K562 (cell line): ENCODE results near the gene ZNF124. TPM values are rescaled to one million over a fixed set of nuclear protein-coding genes. Genes with fewer than 3 reads are reported as not detected.
A peak's percentile ranks its signal among the peaks of the same experiment; 100 is the strongest.

Experiments
- BRD4 ChIP-seq: fragments of 200-600 bp; sonication (generic); IDR thresholded peaks from 2 replicates; pipeline ENCODE4 v1.6.1; 2017; ENCODE audit warnings: inconsistent platforms
- BRF1 ChIP-seq: IDR thresholded peaks from 3 replicates; pipeline ENCODE4 v1.6.1; 2011; ENCODE audit warnings: borderline replicate concordance, mild to moderate bottlenecking; ENCODE audit not compliant: insufficient read length; ENCODE audit errors: extremely low read depth
- CEBPG ChIP-seq, 3 experiments: fragments of 200-800 bp in 1 of 3; sonication (Bioruptor generic) in 1 of 3; sonication (generic) in 1 of 3; formaldehyde crosslinking in 1 of 3; IDR thresholded peaks in 2 of 3; conservative IDR thresholded peaks in 1 of 3; 2 replicates each; pipeline versions ENCODE4 v1.6.1 to v1.8.0; 2016 to 2022; ENCODE audit warnings: missing compliant biosample characterization in 2 of 3, missing genetic modification characterization in 2 of 3, mild to moderate bottlenecking in 1 of 3, missing genetic modification reagents in 1 of 3
- CREBBP ChIP-seq: IDR thresholded peaks from one replicate; pipeline ENCODE4 v1.6.1; 2012; ENCODE audit warnings: low read depth, mild to moderate bottlenecking, control low read depth, inconsistent platforms, low read length
- DMBX1 ChIP-seq: fragments of 250-450 bp; sonication (Bioruptor Pico); IDR thresholded peaks from 2 replicates; pipeline ENCODE4 v1.8.0; 2022; ENCODE audit warnings: inconsistent platforms, mild to moderate bottlenecking, moderate library complexity, borderline replicate concordance
- ETV5 ChIP-seq: sonication (generic); formaldehyde crosslinking; IDR thresholded peaks from 2 replicates; pipeline ENCODE4 v1.4.0; 2020; ENCODE audit warnings: low read depth, mild to moderate bottlenecking, missing genetic modification reagents
- FOSL1 ChIP-seq: fragments of 200-800 bp; sonication (Bioruptor generic); conservative IDR thresholded peaks from 2 replicates; pipeline ENCODE4 v1.6.1; 2016; ENCODE audit warnings: missing genetic modification characterization, missing compliant biosample characterization
- MCM7 ChIP-seq, 2 experiments: fragments of 450-650 bp; IDR thresholded peaks; 2 replicates each; pipeline ENCODE4 v1.6.1; 2016 to 2018
- MNT ChIP-seq, 2 experiments: fragments of 450-650 bp; conservative IDR thresholded peaks; 2 replicates each; pipeline ENCODE4 v1.6.1; 2017; ENCODE audit warnings: mild to moderate bottlenecking in 2 of 2, moderate library complexity in 2 of 2
- MYBL2 ChIP-seq, 2 experiments: fragments of 450-650 bp in 1 of 2; sonication (generic) in 1 of 2; formaldehyde crosslinking in 1 of 2; IDR thresholded peaks; 2 replicates each; pipeline versions ENCODE4 v1.6.1 to v1.8.1; 2017 to 2022; ENCODE audit warnings: borderline replicate concordance in 1 of 2, inconsistent platforms in 1 of 2, low read depth in 1 of 2, mild to moderate bottlenecking in 1 of 2, missing genetic modification reagents in 1 of 2, moderate library complexity in 1 of 2
- PHF20 ChIP-seq: fragments of 450-650 bp; IDR thresholded peaks from 2 replicates; pipeline ENCODE4 v1.6.1; 2018; ENCODE audit not compliant: partially characterized antibody
- RBBP5 ChIP-seq: fragments of 200-600 bp; sonication (generic); IDR thresholded peaks from 2 replicates; pipeline ENCODE4 v1.6.1; 2012; ENCODE audit warnings: borderline replicate concordance, mild to moderate bottlenecking, low read length, control low read depth, inconsistent platforms; ENCODE audit not compliant: insufficient read depth, poor library complexity, severe bottlenecking
- RBM15 ChIP-seq: fragments of 200-400 bp; formaldehyde crosslinking; IDR thresholded peaks from 2 replicates; pipeline ENCODE4 v1.6.1; 2018; ENCODE audit warnings: mild to moderate bottlenecking, low read length, moderate library complexity; ENCODE audit not compliant: insufficient read depth
- STAT5A ChIP-seq: IDR thresholded peaks from 2 replicates; pipeline ENCODE4 v1.6.1; 2012; ENCODE audit warnings: low read length, inconsistent platforms, borderline replicate concordance
- TAL1 ChIP-seq: fragments of 450-650 bp; IDR thresholded peaks from 2 replicates; pipeline ENCODE4 v1.6.1; 2016; ENCODE audit warnings: mild to moderate bottlenecking
- ZNF354B ChIP-seq: fragments of 250-450 bp; sonication (Bioruptor Pico); IDR thresholded peaks from 2 replicates; pipeline ENCODE4 v1.4.0; 2020
- ZNF431 ChIP-seq: sonication (generic); formaldehyde crosslinking; IDR thresholded peaks from 2 replicates; pipeline ENCODE4 v1.8.0; 2022; ENCODE audit warnings: mild to moderate bottlenecking, missing genetic modification reagents
- ZNF639 ChIP-seq, 2 experiments: fragments of 200-800 bp in 1 of 2; sonication (Bioruptor generic) in 1 of 2; sonication (generic) in 1 of 2; formaldehyde crosslinking in 1 of 2; IDR thresholded peaks in 1 of 2; conservative IDR thresholded peaks in 1 of 2; 2 replicates each; pipeline versions ENCODE4 v1.5.0 to v1.6.1; 2016 to 2020; ENCODE audit warnings: missing compliant biosample characterization in 1 of 2, missing genetic modification characterization in 1 of 2, missing genetic modification reagents in 1 of 2
- polyA plus RNA-seq, 8 experiments: library from polyadenylated mRNA; depleted of rRNA in 4 of 8; stranded (reverse) in 5 of 8; unstranded in 3 of 8; fragments of >200 nt; fragmentation: Nextera tagmentation in 2 of 8; fragmentation: Illumina TruSeq in 1 of 8; extraction: Ambion mirVana in 2 of 8; extraction: Trizol in 1 of 8; gene quantifications; 2 replicates each; pipeline versions ENCODE4 v1.2.1 to v1.2.3, GENCODE V29; 2011 to 2014; ENCODE audit warnings: inconsistent platforms in 1 of 8, missing spikeins in 1 of 8
- total RNA-seq, 7 experiments: library from RNA; depleted of rRNA in 6 of 7; stranded (reverse); fragments of >200 nt in 6 of 7; fragmentation: Illumina TruSeq in 2 of 7; extraction: Trizol in 2 of 7; gene quantifications; 2 replicates each; pipeline versions ENCODE4 v1.2.1 to v1.2.3, GENCODE V29; 2011 to 2021; ENCODE audit warnings: low replicate concordance in 1 of 7
- TF ChIP-seq, protein P1 (sequence below): fragments of 250-450 bp; sonication (Bioruptor Pico); IDR thresholded peaks from 2 replicates; pipeline ENCODE4 v1.5.0; 2021; ENCODE audit warnings: mild to moderate bottlenecking, borderline replicate concordance
- TF ChIP-seq, protein P2 (sequence below): fragments of 200-800 bp; sonication (Bioruptor generic); IDR thresholded peaks from 2 replicates; pipeline ENCODE4 v1.6.1; 2017; ENCODE audit warnings: missing genetic modification characterization, missing compliant biosample characterization

The ZNF124 gene
- total and polyA plus RNA-seq, 9 of the 15 experiments (the other 6 are each of a cell fraction or from before 2014, with no cell fraction given), result 7.6 to 71.5 (median 20.2) TPM

DNA sequence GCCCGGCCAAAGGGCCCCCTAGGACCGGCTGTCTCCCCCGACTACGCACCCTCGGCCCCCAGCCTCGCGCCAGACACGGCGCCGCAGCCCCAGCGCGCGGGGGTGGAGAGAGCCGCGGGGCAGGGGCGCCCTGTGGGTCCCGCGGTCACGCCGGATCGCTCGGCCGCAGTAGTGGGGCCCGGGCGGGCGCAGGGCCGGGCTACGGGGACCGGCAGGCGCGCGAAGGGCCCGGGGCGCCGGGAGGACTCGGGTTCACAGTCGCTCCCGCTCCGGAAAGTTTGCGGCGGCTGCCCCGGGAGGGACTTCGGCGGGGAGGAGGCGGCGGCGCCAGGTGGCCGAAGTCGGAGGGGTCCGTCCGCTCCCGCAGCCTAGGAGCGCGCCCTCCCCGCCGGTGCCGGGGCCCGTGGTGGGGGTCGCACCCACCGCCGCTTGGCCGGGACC is 60.5 kb downstream of the ZNF124 start (continued):
- peak; percentile 79 for TF ChIP-seq RBBP5
- TF ChIP-seq BRF1, result no peak
- no peak for TF ChIP-seq MNT (conservative IDR thresholded peaks at IDR 0.05)
- no peak for TF ChIP-seq STAT5A
- TF ChIP-seq, protein P1, sequence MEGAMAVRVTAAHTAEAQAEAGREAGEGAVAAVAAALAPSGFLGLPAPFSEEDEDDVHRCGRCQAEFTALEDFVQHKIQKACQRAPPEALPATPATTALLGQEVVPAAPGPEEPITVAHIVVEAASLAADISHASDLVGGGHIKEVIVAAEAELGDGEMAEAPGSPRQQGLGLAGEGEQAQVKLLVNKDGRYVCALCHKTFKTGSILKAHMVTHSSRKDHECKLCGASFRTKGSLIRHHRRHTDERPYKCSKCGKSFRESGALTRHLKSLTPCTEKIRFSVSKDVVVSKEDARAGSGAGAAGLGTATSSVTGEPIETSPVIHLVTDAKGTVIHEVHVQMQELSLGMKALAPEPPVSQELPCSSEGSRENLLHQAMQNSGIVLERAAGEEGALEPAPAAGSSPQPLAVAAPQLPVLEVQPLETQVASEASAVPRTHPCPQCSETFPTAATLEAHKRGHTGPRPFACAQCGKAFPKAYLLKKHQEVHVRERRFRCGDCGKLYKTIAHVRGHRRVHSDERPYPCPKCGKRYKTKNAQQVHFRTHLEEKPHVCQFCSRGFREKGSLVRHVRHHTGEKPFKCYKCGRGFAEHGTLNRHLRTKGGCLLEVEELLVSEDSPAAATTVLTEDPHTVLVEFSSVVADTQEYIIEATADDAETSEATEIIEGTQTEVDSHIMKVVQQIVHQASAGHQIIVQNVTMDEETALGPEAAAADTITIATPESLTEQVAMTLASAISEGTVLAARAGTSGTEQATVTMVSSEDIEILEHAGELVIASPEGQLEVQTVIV (CRISPR knock-in tag), result no peak
- no peak for TF ChIP-seq ZNF354B (CRISPR knock-in tag)
- TF ChIP-seq RBM15, result no peak
- TF ChIP-seq FOSL1 (tag), result 0 out of 2 replicates have a peak, but pooled peaks have one; percentile 12
- no peak for TF ChIP-seq TAL1
- TF ChIP-seq ETV5 (CRISPR knock-in tag), result no peak
- TF ChIP-seq ZNF639 (CRISPR knock-in tag; conservative IDR thresholded peaks at IDR 0.05 in 1 of 2, IDR thresholded peaks at IDR 0.05 in 1 of 2), result peak in 1 of 2 experiments; percentile 7; a peak in 1 of 4 replicates
- no peak for TF ChIP-seq MCM7 (IDR thresholded peaks at IDR 0.05)
- no peak for TF ChIP-seq CEBPG (CRISPR knock-in tag; IDR thresholded peaks at IDR 0.05)
- no peak for TF ChIP-seq CEBPG (tag; conservative IDR thresholded peaks at IDR 0.05 in 1 of 2, IDR thresholded peaks at IDR 0.05 in 1 of 2)
- no peak for TF ChIP-seq PHF20
- TF ChIP-seq ZNF431 (CRISPR knock-in tag), result peak; percentile 22; the same call in 1 of the 2 replicates
- no peak for TF ChIP-seq CREBBP
- TF ChIP-seq DMBX1 (CRISPR knock-in tag), result no peak
- TF ChIP-seq, protein P2, sequence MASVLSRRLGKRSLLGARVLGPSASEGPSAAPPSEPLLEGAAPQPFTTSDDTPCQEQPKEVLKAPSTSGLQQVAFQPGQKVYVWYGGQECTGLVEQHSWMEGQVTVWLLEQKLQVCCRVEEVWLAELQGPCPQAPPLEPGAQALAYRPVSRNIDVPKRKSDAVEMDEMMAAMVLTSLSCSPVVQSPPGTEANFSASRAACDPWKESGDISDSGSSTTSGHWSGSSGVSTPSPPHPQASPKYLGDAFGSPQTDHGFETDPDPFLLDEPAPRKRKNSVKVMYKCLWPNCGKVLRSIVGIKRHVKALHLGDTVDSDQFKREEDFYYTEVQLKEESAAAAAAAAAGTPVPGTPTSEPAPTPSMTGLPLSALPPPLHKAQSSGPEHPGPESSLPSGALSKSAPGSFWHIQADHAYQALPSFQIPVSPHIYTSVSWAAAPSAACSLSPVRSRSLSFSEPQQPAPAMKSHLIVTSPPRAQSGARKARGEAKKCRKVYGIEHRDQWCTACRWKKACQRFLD, result peak; percentile 45; the same call in 1 of the 2 replicates
- no peak for TF ChIP-seq MYBL2 (IDR thresholded peaks at IDR 0.05; ENCODE audit: low read depth)
- no peak for TF ChIP-seq MYBL2 (CRISPR knock-in tag; IDR thresholded peaks at IDR 0.05; ENCODE audit: borderline replicate concordance)
- TF ChIP-seq BRD4, result no peak
